ENCODE measurements around the gene ALPK1.
A peak's percentile ranks its signal among the peaks of the same experiment; 100 is the strongest.

ALPK1 gene

DNA sequence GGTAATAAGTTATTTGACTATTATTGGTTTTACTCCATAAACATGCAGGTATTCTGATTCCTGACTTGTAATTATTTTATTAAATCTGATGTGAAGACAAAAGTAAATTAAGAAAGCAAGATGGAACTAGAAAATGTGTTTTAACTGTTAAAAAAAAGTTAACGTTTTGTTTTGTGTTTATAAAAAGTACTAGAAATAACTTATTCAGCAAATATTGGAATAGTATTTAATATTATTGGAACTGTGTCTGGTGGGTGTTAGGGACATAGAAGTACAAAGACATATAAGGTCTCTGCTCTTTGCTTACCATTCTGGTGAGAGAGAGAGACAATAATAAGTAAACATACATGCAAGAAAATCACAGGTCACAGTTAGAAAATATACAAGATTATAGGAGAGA lies 27.1 kb upstream of the ALPK1 start:
- TF ChIP-seq, protein P1, sequence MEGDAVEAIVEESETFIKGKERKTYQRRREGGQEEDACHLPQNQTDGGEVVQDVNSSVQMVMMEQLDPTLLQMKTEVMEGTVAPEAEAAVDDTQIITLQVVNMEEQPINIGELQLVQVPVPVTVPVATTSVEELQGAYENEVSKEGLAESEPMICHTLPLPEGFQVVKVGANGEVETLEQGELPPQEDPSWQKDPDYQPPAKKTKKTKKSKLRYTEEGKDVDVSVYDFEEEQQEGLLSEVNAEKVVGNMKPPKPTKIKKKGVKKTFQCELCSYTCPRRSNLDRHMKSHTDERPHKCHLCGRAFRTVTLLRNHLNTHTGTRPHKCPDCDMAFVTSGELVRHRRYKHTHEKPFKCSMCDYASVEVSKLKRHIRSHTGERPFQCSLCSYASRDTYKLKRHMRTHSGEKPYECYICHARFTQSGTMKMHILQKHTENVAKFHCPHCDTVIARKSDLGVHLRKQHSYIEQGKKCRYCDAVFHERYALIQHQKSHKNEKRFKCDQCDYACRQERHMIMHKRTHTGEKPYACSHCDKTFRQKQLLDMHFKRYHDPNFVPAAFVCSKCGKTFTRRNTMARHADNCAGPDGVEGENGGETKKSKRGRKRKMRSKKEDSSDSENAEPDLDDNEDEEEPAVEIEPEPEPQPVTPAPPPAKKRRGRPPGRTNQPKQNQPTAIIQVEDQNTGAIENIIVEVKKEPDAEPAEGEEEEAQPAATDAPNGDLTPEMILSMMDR (conservative IDR thresholded peaks at IDR 0.05; ENCODE audit: low read length), result no peak
- no peak for DNase-seq (ENCODE audit: low read depth)
- H3K4me3 ChIP-seq (ENCODE audit: low read length), result no peak overlapping the region

DNA sequence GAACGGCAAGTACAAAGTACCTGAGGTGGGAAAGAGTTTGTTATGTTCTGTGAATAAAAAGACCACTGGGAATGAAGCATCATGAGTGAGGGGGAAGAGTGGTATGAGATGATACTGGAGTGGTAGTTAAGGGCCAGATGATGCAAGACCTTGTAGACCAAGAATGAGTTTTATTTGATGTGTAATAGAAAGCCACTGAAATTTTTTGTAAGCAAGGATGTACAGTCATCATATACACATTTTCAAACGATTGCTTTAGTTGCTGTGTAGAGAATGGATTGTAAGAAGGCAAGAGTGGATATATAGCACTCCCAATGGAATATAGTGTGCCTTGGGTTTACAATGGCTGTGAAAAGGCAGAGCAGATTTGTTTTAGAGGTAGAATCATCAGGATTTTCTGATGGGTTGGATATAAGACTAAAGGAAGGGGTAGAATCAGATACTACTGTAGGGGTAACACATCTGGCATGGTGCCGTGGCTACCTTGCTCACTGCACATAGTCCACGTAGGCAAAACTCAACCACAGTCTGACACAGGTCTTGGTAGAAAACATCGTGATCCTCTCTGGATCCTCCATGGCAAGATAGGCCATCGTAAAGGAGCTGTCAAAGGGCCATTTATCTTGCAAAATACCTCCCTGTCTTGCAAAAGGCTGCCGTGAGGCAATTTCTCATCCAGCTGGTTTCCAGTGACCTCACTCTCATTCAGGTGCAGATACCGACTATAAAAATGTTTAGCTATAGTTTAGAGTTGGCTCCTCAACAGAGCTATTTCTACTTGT lies 26.3 kb upstream of the ALPK1 start:
- DNase-seq (ENCODE audit: low read depth), result peak; percentile 81
- H3K4me3 ChIP-seq (ENCODE audit: low read length), result no peak overlapping the region
- TF ChIP-seq, protein P1 (conservative IDR thresholded peaks at IDR 0.05; ENCODE audit: low read length), result no peak

DNA sequence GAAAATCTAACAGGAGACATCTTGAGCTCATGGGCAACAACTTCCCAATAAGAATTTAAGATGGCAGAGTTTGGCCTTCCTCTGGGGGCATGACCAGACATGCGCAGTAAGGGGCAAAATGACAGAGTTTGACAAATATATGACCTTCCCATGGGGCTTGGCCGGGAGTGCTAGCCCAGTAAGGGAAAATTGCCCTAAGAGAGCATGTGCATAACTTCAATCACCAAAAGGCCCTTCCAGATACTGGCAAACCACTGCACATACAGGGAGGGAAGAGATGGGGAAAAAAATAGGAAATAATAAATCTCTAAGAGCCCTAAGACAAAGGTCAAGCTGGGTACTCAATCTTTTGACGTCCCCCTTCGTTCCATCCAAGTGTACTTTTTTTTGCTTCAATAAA lies 24.9 kb upstream of the ALPK1 start:
- no peak overlapping the region for H3K4me3 ChIP-seq (ENCODE audit: low read length)
- no peak for DNase-seq (ENCODE audit: low read depth)
- TF ChIP-seq, protein P1 (conservative IDR thresholded peaks at IDR 0.05; ENCODE audit: low read length), result no peak

DNA sequence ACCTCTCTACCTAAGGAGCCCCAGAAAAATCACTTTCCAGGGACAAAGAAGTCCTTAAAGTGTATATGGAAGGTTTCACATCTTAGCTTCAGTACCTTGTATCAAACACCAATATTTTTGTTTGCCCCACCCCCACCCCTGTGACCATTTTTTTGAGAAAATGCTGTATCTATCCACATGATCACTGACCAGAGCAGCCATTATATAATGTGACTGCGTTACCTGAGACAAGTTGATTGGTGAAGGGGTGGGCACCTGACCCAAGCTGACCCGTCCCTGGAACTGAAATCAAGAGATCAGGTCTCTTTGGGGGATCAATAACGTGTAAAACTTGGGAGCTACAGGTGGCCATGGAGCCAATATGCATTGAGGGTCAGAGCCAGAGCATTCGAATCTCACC lies 22.2 kb upstream of the ALPK1 start:
- no peak for DNase-seq (ENCODE audit: low read depth)
- H3K4me3 ChIP-seq (ENCODE audit: low read length), result no peak overlapping the region
- TF ChIP-seq, protein P1 (conservative IDR thresholded peaks at IDR 0.05; ENCODE audit: low read length), result no peak

DNA sequence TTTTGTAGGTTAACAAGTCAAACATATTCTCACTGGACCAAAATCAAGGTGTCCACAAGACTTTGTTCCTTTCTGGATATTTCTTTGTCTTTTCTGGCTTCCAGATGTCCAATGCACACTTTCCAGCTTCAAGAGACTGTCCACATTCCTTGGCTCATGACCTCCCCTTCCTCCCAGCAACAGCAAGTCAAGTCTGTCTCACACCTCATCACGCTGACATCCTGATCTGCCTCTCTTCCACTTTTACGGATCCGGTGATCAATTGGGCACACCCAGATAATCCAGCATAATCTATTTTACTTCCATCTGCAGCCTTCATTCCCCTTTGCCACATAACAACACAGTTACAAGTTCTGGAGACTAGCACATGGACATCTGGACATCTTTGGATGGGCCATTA lies 21.1 kb upstream of the ALPK1 start:
- H3K4me3 ChIP-seq (ENCODE audit: low read length), result no peak overlapping the region
- TF ChIP-seq, protein P1 (conservative IDR thresholded peaks at IDR 0.05; ENCODE audit: low read length), result no peak
- no peak for DNase-seq (ENCODE audit: low read depth)

DNA sequence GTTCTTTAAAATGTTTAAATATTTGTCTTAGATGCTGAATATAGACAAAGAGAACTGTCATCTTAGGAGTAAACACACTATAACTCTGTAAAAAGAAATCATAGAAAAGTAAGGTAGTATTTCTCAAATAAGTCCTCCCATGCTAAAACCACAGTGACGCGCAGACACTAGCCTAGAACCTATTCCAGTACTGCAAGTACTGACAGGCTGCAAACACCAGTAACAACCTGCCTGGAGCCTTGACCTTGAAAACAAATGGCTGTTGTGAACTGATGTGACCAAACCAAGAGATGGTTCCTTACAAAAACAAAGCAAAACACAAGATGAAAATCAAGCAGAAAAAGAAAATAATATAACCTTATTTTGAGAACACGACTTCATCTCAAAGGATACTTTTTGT lies 19.9 kb upstream of the ALPK1 start:
- H3K4me3 ChIP-seq (ENCODE audit: low read length), result no peak overlapping the region
- TF ChIP-seq, protein P1 (conservative IDR thresholded peaks at IDR 0.05; ENCODE audit: low read length), result no peak
- DNase-seq (ENCODE audit: low read depth), result no peak

DNA sequence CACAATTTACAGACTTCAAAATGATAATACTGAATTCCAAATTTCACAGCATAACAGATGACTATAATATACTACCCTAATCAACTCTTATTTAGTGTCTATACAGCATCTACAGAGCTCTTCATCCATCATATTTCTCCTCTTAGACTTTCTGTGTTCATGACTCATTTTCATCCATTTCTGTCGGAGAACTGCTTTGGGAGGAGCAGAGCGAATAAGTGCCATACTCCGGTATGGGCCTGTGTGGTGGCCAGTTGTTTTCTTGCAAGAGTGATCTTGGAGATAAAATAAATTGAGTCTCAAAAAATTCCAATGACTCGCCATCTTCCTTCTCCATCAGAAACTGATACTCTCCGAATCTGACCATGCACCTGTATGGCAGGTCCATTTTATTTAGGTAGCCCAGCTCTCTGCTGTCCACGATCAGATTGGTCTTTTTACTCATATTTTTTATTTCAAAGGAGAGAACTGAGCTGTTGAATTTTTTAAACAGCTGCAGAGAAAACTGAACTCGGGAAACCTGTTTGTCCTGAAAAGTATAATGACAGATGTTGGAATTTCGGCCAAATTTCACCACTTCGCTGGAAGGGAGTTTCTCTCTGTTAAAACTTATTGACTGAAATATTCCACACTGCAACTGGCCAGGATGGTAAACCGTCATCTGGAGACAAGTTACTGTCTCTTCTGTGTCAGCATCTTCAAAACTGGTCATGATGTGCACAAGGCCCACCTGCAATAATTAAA lies 19.3 kb upstream of the ALPK1 start:
- H3K4me3 ChIP-seq (ENCODE audit: low read length), result no peak overlapping the region
- DNase-seq (ENCODE audit: low read depth), result no peak
- TF ChIP-seq, protein P1 (conservative IDR thresholded peaks at IDR 0.05; ENCODE audit: low read length), result no peak
